Measurements from ENCODE around the gene RGS3.

The RGS3 gene

DNA sequence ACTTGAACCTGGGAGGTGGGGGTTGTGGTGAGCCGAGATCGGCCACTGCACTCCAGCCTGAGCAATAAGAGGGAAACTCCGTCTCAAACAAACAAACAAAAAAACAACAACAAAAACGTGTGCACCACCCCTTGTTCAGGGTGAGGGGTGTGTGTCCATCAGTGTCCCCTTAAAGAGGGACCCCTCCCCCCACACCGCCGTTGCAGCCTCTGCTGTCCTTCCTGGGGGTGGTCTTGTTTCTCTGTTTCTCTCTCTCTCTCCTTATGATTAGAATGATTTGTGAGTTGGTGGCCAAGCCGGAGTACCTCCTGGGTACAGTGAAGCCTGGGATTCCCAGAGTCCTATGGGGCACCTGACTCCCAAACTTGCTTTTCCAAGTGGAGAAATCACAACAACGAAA lies 49.6 kb downstream of the RGS3 start:
- Histone ChIP-seq H3K4me3 (ENCODE audit: low read depth, low read length) (no peak overlapping the region), H3K36me3 (ENCODE audit: control insufficient read depth in 2 of 2, insufficient read depth in 1 of 2, low read length in 2 of 2) (no peaks in the 10 kb centered on the region; a peak in 1 of 3 replicates), H3K9me3 (ENCODE audit: control insufficient read depth, insufficient read depth, low read depth, low read length) (no peaks in the 10 kb centered on the region), H3K4me1 (ENCODE audit: control insufficient read depth, insufficient read depth, low read length) (no peaks in the 10 kb centered on the region), H3K27ac (ENCODE audit: extremely low read depth, low read depth, low read length) (no peak overlapping the region)
- ChIA-PET POLR2A (no interaction called here), CTCF (interaction anchor here (0.5 to 0.7 kb wide), 2 partner anchors 141 to 142 kb away, joined by 3 read pairs; no protein-coding TSS in a partner anchor)
- TF ChIP-seq, protein P1, sequence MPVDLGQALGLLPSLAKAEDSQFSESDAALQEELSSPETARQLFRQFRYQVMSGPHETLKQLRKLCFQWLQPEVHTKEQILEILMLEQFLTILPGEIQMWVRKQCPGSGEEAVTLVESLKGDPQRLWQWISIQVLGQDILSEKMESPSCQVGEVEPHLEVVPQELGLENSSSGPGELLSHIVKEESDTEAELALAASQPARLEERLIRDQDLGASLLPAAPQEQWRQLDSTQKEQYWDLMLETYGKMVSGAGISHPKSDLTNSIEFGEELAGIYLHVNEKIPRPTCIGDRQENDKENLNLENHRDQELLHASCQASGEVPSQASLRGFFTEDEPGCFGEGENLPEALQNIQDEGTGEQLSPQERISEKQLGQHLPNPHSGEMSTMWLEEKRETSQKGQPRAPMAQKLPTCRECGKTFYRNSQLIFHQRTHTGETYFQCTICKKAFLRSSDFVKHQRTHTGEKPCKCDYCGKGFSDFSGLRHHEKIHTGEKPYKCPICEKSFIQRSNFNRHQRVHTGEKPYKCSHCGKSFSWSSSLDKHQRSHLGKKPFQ (tag by site-specific recombination; IDR thresholded peaks at IDR 0.05): no peak
- no peak for TF ChIP-seq ZNF558 (tag by site-specific recombination; IDR thresholded peaks at IDR 0.05)
- TF ChIP-seq ZNF701 (tag by site-specific recombination; IDR thresholded peaks at IDR 0.05): no peak
- TF ChIP-seq, protein P2, sequence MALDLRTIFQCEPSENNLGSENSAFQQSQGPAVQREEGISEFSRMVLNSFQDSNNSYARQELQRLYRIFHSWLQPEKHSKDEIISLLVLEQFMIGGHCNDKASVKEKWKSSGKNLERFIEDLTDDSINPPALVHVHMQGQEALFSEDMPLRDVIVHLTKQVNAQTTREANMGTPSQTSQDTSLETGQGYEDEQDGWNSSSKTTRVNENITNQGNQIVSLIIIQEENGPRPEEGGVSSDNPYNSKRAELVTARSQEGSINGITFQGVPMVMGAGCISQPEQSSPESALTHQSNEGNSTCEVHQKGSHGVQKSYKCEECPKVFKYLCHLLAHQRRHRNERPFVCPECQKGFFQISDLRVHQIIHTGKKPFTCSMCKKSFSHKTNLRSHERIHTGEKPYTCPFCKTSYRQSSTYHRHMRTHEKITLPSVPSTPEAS (tag by site-specific recombination; IDR thresholded peaks at IDR 0.05): no peak
- TF ChIP-seq, protein P3, sequence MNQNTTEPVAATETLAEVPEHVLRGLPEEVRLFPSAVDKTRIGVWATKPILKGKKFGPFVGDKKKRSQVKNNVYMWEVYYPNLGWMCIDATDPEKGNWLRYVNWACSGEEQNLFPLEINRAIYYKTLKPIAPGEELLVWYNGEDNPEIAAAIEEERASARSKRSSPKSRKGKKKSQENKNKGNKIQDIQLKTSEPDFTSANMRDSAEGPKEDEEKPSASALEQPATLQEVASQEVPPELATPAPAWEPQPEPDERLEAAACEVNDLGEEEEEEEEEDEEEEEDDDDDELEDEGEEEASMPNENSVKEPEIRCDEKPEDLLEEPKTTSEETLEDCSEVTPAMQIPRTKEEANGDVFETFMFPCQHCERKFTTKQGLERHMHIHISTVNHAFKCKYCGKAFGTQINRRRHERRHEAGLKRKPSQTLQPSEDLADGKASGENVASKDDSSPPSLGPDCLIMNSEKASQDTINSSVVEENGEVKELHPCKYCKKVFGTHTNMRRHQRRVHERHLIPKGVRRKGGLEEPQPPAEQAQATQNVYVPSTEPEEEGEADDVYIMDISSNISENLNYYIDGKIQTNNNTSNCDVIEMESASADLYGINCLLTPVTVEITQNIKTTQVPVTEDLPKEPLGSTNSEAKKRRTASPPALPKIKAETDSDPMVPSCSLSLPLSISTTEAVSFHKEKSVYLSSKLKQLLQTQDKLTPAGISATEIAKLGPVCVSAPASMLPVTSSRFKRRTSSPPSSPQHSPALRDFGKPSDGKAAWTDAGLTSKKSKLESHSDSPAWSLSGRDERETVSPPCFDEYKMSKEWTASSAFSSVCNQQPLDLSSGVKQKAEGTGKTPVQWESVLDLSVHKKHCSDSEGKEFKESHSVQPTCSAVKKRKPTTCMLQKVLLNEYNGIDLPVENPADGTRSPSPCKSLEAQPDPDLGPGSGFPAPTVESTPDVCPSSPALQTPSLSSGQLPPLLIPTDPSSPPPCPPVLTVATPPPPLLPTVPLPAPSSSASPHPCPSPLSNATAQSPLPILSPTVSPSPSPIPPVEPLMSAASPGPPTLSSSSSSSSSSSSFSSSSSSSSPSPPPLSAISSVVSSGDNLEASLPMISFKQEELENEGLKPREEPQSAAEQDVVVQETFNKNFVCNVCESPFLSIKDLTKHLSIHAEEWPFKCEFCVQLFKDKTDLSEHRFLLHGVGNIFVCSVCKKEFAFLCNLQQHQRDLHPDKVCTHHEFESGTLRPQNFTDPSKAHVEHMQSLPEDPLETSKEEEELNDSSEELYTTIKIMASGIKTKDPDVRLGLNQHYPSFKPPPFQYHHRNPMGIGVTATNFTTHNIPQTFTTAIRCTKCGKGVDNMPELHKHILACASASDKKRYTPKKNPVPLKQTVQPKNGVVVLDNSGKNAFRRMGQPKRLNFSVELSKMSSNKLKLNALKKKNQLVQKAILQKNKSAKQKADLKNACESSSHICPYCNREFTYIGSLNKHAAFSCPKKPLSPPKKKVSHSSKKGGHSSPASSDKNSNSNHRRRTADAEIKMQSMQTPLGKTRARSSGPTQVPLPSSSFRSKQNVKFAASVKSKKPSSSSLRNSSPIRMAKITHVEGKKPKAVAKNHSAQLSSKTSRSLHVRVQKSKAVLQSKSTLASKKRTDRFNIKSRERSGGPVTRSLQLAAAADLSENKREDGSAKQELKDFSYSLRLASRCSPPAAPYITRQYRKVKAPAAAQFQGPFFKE (tag by site-specific recombination; IDR thresholded peaks at IDR 0.05; ENCODE audit: borderline replicate concordance): no peak
- no peak for TF ChIP-seq YY2 (tag by site-specific recombination; IDR thresholded peaks at IDR 0.05)
- no peak for TF ChIP-seq ZNF132 (tag by site-specific recombination; IDR thresholded peaks at IDR 0.05; ENCODE audit: borderline replicate concordance)
- TF ChIP-seq, protein P4, sequence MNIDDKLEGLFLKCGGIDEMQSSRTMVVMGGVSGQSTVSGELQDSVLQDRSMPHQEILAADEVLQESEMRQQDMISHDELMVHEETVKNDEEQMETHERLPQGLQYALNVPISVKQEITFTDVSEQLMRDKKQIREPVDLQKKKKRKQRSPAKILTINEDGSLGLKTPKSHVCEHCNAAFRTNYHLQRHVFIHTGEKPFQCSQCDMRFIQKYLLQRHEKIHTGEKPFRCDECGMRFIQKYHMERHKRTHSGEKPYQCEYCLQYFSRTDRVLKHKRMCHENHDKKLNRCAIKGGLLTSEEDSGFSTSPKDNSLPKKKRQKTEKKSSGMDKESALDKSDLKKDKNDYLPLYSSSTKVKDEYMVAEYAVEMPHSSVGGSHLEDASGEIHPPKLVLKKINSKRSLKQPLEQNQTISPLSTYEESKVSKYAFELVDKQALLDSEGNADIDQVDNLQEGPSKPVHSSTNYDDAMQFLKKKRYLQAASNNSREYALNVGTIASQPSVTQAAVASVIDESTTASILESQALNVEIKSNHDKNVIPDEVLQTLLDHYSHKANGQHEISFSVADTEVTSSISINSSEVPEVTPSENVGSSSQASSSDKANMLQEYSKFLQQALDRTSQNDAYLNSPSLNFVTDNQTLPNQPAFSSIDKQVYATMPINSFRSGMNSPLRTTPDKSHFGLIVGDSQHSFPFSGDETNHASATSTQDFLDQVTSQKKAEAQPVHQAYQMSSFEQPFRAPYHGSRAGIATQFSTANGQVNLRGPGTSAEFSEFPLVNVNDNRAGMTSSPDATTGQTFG (tag by site-specific recombination; IDR thresholded peaks at IDR 0.05; ENCODE audit: borderline replicate concordance): no peak
- no peak for TF ChIP-seq KLF16 (tag by site-specific recombination; IDR thresholded peaks at IDR 0.05)
- TF ChIP-seq, protein P5, sequence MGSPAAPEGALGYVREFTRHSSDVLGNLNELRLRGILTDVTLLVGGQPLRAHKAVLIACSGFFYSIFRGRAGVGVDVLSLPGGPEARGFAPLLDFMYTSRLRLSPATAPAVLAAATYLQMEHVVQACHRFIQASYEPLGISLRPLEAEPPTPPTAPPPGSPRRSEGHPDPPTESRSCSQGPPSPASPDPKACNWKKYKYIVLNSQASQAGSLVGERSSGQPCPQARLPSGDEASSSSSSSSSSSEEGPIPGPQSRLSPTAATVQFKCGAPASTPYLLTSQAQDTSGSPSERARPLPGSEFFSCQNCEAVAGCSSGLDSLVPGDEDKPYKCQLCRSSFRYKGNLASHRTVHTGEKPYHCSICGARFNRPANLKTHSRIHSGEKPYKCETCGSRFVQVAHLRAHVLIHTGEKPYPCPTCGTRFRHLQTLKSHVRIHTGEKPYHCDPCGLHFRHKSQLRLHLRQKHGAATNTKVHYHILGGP (tag by site-specific recombination; IDR thresholded peaks at IDR 0.05): no peak
- TF ChIP-seq ZNF585B (tag by site-specific recombination; IDR thresholded peaks at IDR 0.05): no peak
- TF ChIP-seq, protein P6, sequence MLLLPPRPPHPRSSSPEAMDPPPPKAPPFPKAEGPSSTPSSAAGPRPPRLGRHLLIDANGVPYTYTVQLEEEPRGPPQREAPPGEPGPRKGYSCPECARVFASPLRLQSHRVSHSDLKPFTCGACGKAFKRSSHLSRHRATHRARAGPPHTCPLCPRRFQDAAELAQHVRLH (tag by site-specific recombination; IDR thresholded peaks at IDR 0.05): no peak

Measured in HEK293 (cell line).